IMR-90 (cell line): ENCODE data around the gene TATDN2. TPM values are rescaled to one million over a fixed set of nuclear protein-coding genes. Genes with fewer than 3 reads are reported as not detected.

Experiments
- ATAC-seq: fragments of 200-7000 bp; cut with Tn5 transposase; 2 replicates; pipeline ENCODE4 v1.9.1; 2020; ENCODE audit warnings: low read depth, mild to moderate bottlenecking, moderate library complexity
- BruUV-seq: library from RNA; stranded (reverse); fragments of 400-500 nt; replicated peaks from 2 replicates; lab custom pipeline; 2021; lab: Mats Ljungman, UMichigan
- CTCF ChIA-PET: fragments of 300-600 bp; formaldehyde crosslinking; extraction: SDS; loops from one replicate; lab custom pipeline; 2021; ENCODE audit warnings: antibody characterized with exemption; lab: Yijun Ruan, JAX
- POLR2A ChIA-PET: fragments of 300-600 bp; sonication (Branson Sonifier 250); formaldehyde crosslinking; loops from one replicate; lab custom pipeline; 2022; ENCODE audit warnings: antibody characterized with exemption; ENCODE audit not compliant: unreplicated experiment; lab: Charles Lee
- DNase-seq: peaks from one replicate; pipeline ENCODE4 v3.0.0; 2013
- H2AFZ ChIP-seq: replicated peaks from 2 replicates; pipeline ENCODE3; 2013; ENCODE audit warnings: low read length, mild to moderate bottlenecking; ENCODE audit not compliant: poor library complexity
- H2AK5ac ChIP-seq: 2 replicates; pipeline ENCODE4 v1.6.1; 2013; ENCODE audit warnings: low read depth, low read length, inconsistent platforms
- H2AK9ac ChIP-seq: replicated peaks from 2 replicates; pipeline ENCODE3; 2013; ENCODE audit warnings: mild to moderate bottlenecking, low read depth, low read length, moderate library complexity; ENCODE audit not compliant: poor library complexity
- H2BK120ac ChIP-seq: 2 replicates; pipeline ENCODE4 v1.6.1; 2013; ENCODE audit warnings: low read depth, low read length, inconsistent platforms
- H2BK15ac ChIP-seq: 3 replicates; pipeline ENCODE4 v1.6.1; 2013; ENCODE audit warnings: low read depth, low read length, inconsistent platforms
- H2BK20ac ChIP-seq: 2 replicates; pipeline ENCODE4 v1.6.1; 2013; ENCODE audit warnings: low read depth, mild to moderate bottlenecking, inconsistent platforms, low read length, moderate library complexity
- H2BK5ac ChIP-seq: 2 replicates; pipeline ENCODE4 v1.6.1; 2013; ENCODE audit warnings: mild to moderate bottlenecking, low read depth, low read length, inconsistent platforms; ENCODE audit not compliant: poor library complexity, severe bottlenecking
- H3K14ac ChIP-seq: replicated peaks from 2 replicates; pipeline ENCODE4 v1.6.1; 2013; ENCODE audit warnings: low read depth, low read length, inconsistent platforms
- H3K18ac ChIP-seq: 2 replicates; pipeline ENCODE4 v1.6.1; 2013; ENCODE audit warnings: low read depth, low read length, control low read depth
- H3K23ac ChIP-seq: 2 replicates; pipeline ENCODE4 v1.6.1; 2013; ENCODE audit warnings: low read depth, low read length, inconsistent platforms
- H3K27ac ChIP-seq: 2 replicates; pipeline ENCODE4 v1.5.1; 2013; ENCODE audit warnings: mild to moderate bottlenecking, control low read depth, low read length; ENCODE audit not compliant: insufficient read depth
- H3K27me3 ChIP-seq: 2 replicates; pipeline ENCODE4 v1.6.1; 2013; ENCODE audit warnings: low read length; ENCODE audit not compliant: control insufficient read depth, insufficient read depth
- H3K36me3 ChIP-seq: 2 replicates; pipeline ENCODE4 v1.6.1; 2013; ENCODE audit warnings: low read length, mixed read lengths; ENCODE audit not compliant: control insufficient read depth, insufficient read depth
- H3K4ac ChIP-seq: 2 replicates; pipeline ENCODE4 v1.6.1; 2013; ENCODE audit warnings: low read depth, low read length, inconsistent platforms
- H3K4me1 ChIP-seq: 2 replicates; pipeline ENCODE4 v1.6.1; 2013; ENCODE audit warnings: low read length, mixed read lengths; ENCODE audit not compliant: control insufficient read depth, insufficient read depth
- H3K4me2 ChIP-seq: 2 replicates; pipeline ENCODE4 v1.6.1; 2013; ENCODE audit warnings: low read depth, mild to moderate bottlenecking, control low read depth, low read length, moderate library complexity
- H3K4me3 ChIP-seq: 2 replicates; pipeline ENCODE4 v1.5.1; 2013; ENCODE audit warnings: low read depth, mild to moderate bottlenecking, control low read depth, low read length, moderate library complexity; ENCODE audit not compliant: insufficient read depth
- H3K56ac ChIP-seq: 2 replicates; pipeline ENCODE4 v1.6.1; 2013; ENCODE audit warnings: low read length, inconsistent platforms; ENCODE audit not compliant: insufficient read depth; ENCODE audit errors: extremely low read depth
- H3K79me1 ChIP-seq, 2 experiments: 2 replicates each; pipeline ENCODE4 v1.6.1; 2013; ENCODE audit warnings: low read length in 2 of 2, inconsistent platforms in 1 of 2, low read depth in 1 of 2
- H3K9ac ChIP-seq: 2 replicates; pipeline ENCODE4 v1.6.1; 2013; ENCODE audit warnings: low read depth, low read length, control low read depth
- H3K9me1 ChIP-seq: 2 replicates; pipeline ENCODE4 v1.6.1; 2013; ENCODE audit warnings: low read length, inconsistent platforms; ENCODE audit not compliant: insufficient read depth
- H3K9me3 ChIP-seq: 2 replicates; pipeline ENCODE4 v1.6.1; 2013; ENCODE audit warnings: low read length; ENCODE audit not compliant: control insufficient read depth, insufficient read depth
- H4K20me1 ChIP-seq: 2 replicates; pipeline ENCODE4 v1.6.1; 2013; ENCODE audit warnings: low read length, inconsistent platforms; ENCODE audit not compliant: insufficient read depth
- H4K5ac ChIP-seq: 2 replicates; pipeline ENCODE4 v1.6.1; 2013; ENCODE audit warnings: mild to moderate bottlenecking, low read depth, low read length, control low read depth
- H4K8ac ChIP-seq, 2 experiments: 2 replicates each; pipeline ENCODE4 v1.6.1; 2013; ENCODE audit warnings: low read depth in 2 of 2, low read length in 2 of 2, control low read depth in 1 of 2, inconsistent platforms in 1 of 2
- H4K91ac ChIP-seq: 2 replicates; pipeline ENCODE4 v1.6.1; 2013; ENCODE audit warnings: low read depth, low read length, inconsistent platforms; ENCODE audit not compliant: insufficient read depth
- BHLHE40 ChIP-seq: fragments of 150-350 bp; IDR thresholded peaks from 2 replicates; pipeline ENCODE4 v1.6.1; 2016; ENCODE audit warnings: mild to moderate bottlenecking, low read depth, low read length
- CEBPB ChIP-seq: IDR thresholded peaks from 2 replicates; pipeline ENCODE4 v1.6.1; 2012; ENCODE audit warnings: low read depth, low read length, improper control_type of control experiment
- CHD1 ChIP-seq: IDR thresholded peaks from 2 replicates; pipeline ENCODE4 v1.6.1; 2012; ENCODE audit warnings: low read depth, low read length, improper control_type of control experiment
- CTCF ChIP-seq: conservative IDR thresholded peaks from 2 replicates; pipeline ENCODE4 v1.5.1; 2012; ENCODE audit warnings: mild to moderate bottlenecking, low read depth, low read length, improper control_type of control experiment
- ELK1 ChIP-seq: fragments of 150-350 bp; IDR thresholded peaks from 2 replicates; pipeline ENCODE4 v1.6.1; 2016; ENCODE audit warnings: low read depth, mild to moderate bottlenecking, low read length, moderate library complexity, borderline replicate concordance
- FOS ChIP-seq: fragments of 150-350 bp; IDR thresholded peaks from 2 replicates; pipeline ENCODE4 v1.6.1; 2016; ENCODE audit warnings: low read depth, low read length
- MAFK ChIP-seq: IDR thresholded peaks from 2 replicates; pipeline ENCODE4 v1.6.1; 2012; ENCODE audit warnings: low read depth, low read length, improper control_type of control experiment
- MAZ ChIP-seq: IDR thresholded peaks from 2 replicates; pipeline ENCODE4 v1.6.1; 2012; ENCODE audit warnings: low read depth, mild to moderate bottlenecking, low read length, improper control_type of control experiment, moderate library complexity, borderline replicate concordance
- MXI1 ChIP-seq: IDR thresholded peaks from 2 replicates; pipeline ENCODE4 v1.6.1; 2012; ENCODE audit warnings: low read depth, mild to moderate bottlenecking, low read length, moderate library complexity, borderline replicate concordance
- NFE2L2 ChIP-seq: fragments of 150-350 bp; IDR thresholded peaks from 2 replicates; pipeline ENCODE4 v1.6.1; 2016; ENCODE audit warnings: low read depth, mild to moderate bottlenecking, low read length
- POLR2A ChIP-seq: IDR thresholded peaks from 2 replicates; pipeline ENCODE4 v1.6.1; 2012; ENCODE audit warnings: mild to moderate bottlenecking, low read depth, low read length
- RAD21 ChIP-seq: IDR thresholded peaks from 2 replicates; pipeline ENCODE4 v1.6.1; 2012; ENCODE audit warnings: low read length, improper control_type of control experiment
- RCOR1 ChIP-seq: IDR thresholded peaks from 2 replicates; pipeline ENCODE4 v1.6.1; 2012; ENCODE audit warnings: mild to moderate bottlenecking, low read length, improper control_type of control experiment; ENCODE audit not compliant: insufficient replicate concordance
- RFX5 ChIP-seq: IDR thresholded peaks from 2 replicates; pipeline ENCODE4 v1.8.0; 2012; ENCODE audit warnings: low read depth, mild to moderate bottlenecking, low read length, moderate library complexity
- SMC3 ChIP-seq: fragments of 150-350 bp; IDR thresholded peaks from 2 replicates; pipeline ENCODE4 v1.6.1; 2016; ENCODE audit warnings: low read depth, mild to moderate bottlenecking, antibody characterized with exemption, low read length, moderate library complexity
- USF2 ChIP-seq: fragments of 150-350 bp; IDR thresholded peaks from 2 replicates; pipeline ENCODE4 v1.6.1; 2017; ENCODE audit warnings: mild to moderate bottlenecking, antibody characterized with exemption, low read length, low read depth
- WGBS, 2 experiments: methylation state at CpG; one replicate each; pipeline versions ENCODE4 v1.1.5 to v1.1.7; 2013; ENCODE audit warnings: missing lambda C conversion rate in 2 of 2; ENCODE audit not compliant: insufficient read length in 1 of 2; ENCODE audit errors: extremely low coverage in 2 of 2; 5-methylcytosine and 5-hydroxymethylcytosine counted together
- dilution Hi-C: fragments of 300-500 bp; cut with HindIII; formaldehyde crosslinking; loops from one replicate; pipeline ENCODE4 v1.14.3; 2018; ENCODE audit warnings: low sequenced_read_pairs; ENCODE audit not compliant: unreplicated experiment
- in situ Hi-C: fragments of 300-500 bp; cut with MboI; formaldehyde crosslinking; loops from 3 replicates; pipeline ENCODE4 v1.14.3; 2019; ENCODE audit warnings: low sequenced_read_pairs, inconsistent platforms, mixed read lengths
- intact Hi-C: fragments of 100-400 bp; cut with micrococcal nuclease; formaldehyde crosslinking; loops from 2 replicates; pipeline ENCODE4 v1.10.0; 2022
- polyA plus RNA-seq, 3 experiments: library from polyadenylated mRNA; depleted of rRNA; stranded (reverse); fragments of >200 nt; gene quantifications; 2 replicates each; pipeline ENCODE4 v1.2.3, GENCODE V29; 2012; ENCODE audit warnings: low replicate concordance in 1 of 3
- total RNA-seq: library from RNA; depleted of rRNA; stranded (reverse); fragments of >200 nt; gene quantifications from 2 replicates; pipeline ENCODE4 v1.2.3, GENCODE V29; 2012

TATDN2 gene
- total and polyA plus RNA-seq, 2 of the 4 experiments (the other 2 are of a cell fraction): 9.0 to 18.8 TPM

- no TSS peak for BruUV-seq
- no peak overlapping the region for H3K27ac ChIP-seq
- dilution Hi-C loops: no loop called here
- intact Hi-C loops: no loop called here
- H3K4ac ChIP-seq: no peak overlapping the region
- peak overlapping the region; percentile 85 for H3K4me2 ChIP-seq
- H3K27me3 ChIP-seq: no peaks in the 10 kb centered on the region
- in situ Hi-C loops: no loop called here
- CTCF ChIA-PET: no interaction called here
- no peak for TF ChIP-seq MAZ
- TF ChIP-seq CHD1: no peak
- TF ChIP-seq USF2: no peak
- no peak for TF ChIP-seq CEBPB
- TF ChIP-seq POLR2A: no peak
- TF ChIP-seq BHLHE40: no peak
- no peak for TF ChIP-seq RFX5
- TF ChIP-seq FOS: no peak
- no peak for TF ChIP-seq NFE2L2
- no peak for TF ChIP-seq ELK1
- TF ChIP-seq MXI1: no peak
- TF ChIP-seq MAFK: no peak
- no peak for TF ChIP-seq SMC3
- TF ChIP-seq RCOR1: no peak
- no peak for TF ChIP-seq CTCF
- TF ChIP-seq RAD21: no peak
- H3K18ac ChIP-seq: no peak overlapping the region
- no peak overlapping the region for H2BK5ac ChIP-seq
- H2AK9ac ChIP-seq: peak overlapping the region; percentile 1
- no peak overlapping the region for H3K9ac ChIP-seq
- H3K9me1 ChIP-seq: peaks cover 9% of the 10 kb centered on the region
- peaks cover 17 to 38% of the 10 kb centered on the region in 2 experiments for H3K79me1 ChIP-seq
- H3K9me3 ChIP-seq: 0 out of 2 replicates have a peak, but pooled peaks cover 4% of the 10 kb centered on the region
- peaks cover 19% of the 10 kb centered on the region; the same call in 1 of the 2 replicates for H4K20me1 ChIP-seq
- no peak overlapping the region; the same call in 1 of the 2 replicates for H4K5ac ChIP-seq
- 6% methylated on average over 2 of the region's 14 CpGs; no CpG with 5 or more reads in 1 of the 2 experiments for WGBS, 2 experiments
- no peak overlapping the region for H3K56ac ChIP-seq
- ATAC-seq: no peak
- no peak overlapping the region for H2BK15ac ChIP-seq
- H3K4me3 ChIP-seq: peak overlapping the region; percentile 73
- DNase-seq: no peak
- no peak overlapping the region for H4K91ac ChIP-seq
- POLR2A ChIA-PET: no interaction called here
- peaks cover 5% of the 10 kb centered on the region; the same call in 1 of the 2 replicates for H3K4me1 ChIP-seq
- peak overlapping the region; percentile 17 to 41; a peak in 3 of 4 replicates for H4K8ac ChIP-seq
- no peak overlapping the region for H2BK20ac ChIP-seq
- H3K36me3 ChIP-seq: peaks cover 1% of the 10 kb centered on the region
- H3K14ac ChIP-seq: no peak overlapping the region
- peak overlapping the region; percentile 83 for H2AFZ ChIP-seq
- H2BK120ac ChIP-seq: no peak overlapping the region
- H2AK5ac ChIP-seq: no peak overlapping the region
- H3K23ac ChIP-seq: no peak overlapping the region
These were observed 528 bp upstream of the TATDN2 start for GRCh38 chr3:10247679-10248183.
